ENCODE data around the gene VAV2. TPM values are rescaled to one million over a fixed set of nuclear protein-coding genes. Genes with fewer than 3 reads are reported as not detected.

The VAV2 gene
- total RNA-seq, 1 donor from 2014 or later = 47.0 TPM

- H3K4me3 Mint-ChIP-seq = peak overlapping the region; percentile 80
- peak; percentile 52 for DNase-seq (ENCODE audit: low read depth, low spot score)
- H3K4me1 Mint-ChIP-seq = peaks cover 63% of the 10 kb centered on the region
- no peak overlapping the region for H3K27ac Mint-ChIP-seq (ENCODE audit: unreplicated experiment)
- H3K27me3 Mint-ChIP-seq (ENCODE audit: low read depth) = no peaks in the 10 kb centered on the region
- H3K9me3 Mint-ChIP-seq = no peaks in the 10 kb centered on the region
- H3K36me3 Mint-ChIP-seq (ENCODE audit: low read depth) = no peaks in the 10 kb centered on the region
- TF ChIP-seq CTCF (conservative IDR thresholded peaks at IDR 0.05) = peak; percentile 24
Measured at GRCh38 chr9:133955821-133956411, 36.2 kb downstream of the VAV2 start.

- Mint-ChIP-seq H3K4me3 (peak overlapping the region; percentile 57), H3K4me1 (peaks cover 60% of the 10 kb centered on the region), H3K9me3 (no peaks in the 10 kb centered on the region), H3K36me3 (ENCODE audit: low read depth) (no peaks in the 10 kb centered on the region), H3K27ac (ENCODE audit: unreplicated experiment) (no peak overlapping the region), H3K27me3 (ENCODE audit: low read depth) (no peaks in the 10 kb centered on the region)
- no peak for DNase-seq (ENCODE audit: low read depth, low spot score)
- TF ChIP-seq CTCF (conservative IDR thresholded peaks at IDR 0.05) = no peak
Measured at GRCh38 chr9:133954862-133955529, 37.1 kb downstream of the VAV2 start.

DNA sequence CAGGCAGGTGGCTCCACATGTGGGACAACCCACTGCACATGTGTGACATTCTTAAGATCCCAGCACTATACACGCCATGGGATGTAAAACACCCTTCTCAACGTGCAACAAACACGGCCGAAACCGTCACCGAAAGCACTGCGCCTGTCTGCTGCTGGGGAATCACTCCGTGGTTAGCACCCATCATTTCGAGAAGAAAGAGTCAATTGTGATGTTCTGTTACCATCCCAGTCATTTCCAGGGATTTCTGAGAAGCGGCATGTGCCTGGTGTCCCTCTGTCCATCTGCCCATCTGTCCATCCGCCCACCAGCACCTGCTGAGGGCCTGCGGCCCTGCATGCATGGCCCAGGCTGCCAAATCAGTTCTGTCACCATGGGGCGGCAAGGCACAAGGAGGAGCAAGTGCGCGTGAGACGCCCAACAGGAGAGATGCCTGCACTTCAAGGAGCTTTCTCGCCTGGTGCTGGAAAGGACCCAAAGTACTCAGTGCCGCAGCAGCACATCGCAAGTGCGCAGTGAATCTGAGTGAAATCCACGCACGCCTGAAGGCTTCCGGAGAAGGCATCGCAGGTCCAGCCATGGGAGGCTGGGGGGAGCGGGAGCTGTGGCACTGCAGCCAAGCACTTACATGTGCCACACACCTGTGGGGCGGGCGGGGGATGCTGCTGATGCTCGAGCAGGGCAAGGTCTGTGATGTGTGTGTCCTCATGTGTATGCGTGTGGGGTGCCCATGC is 38.0 kb downstream of the VAV2 start:
- H3K4me3 Mint-ChIP-seq = peak overlapping the region; percentile 57
- DNase-seq (ENCODE audit: low read depth, low spot score) = no peak
- peaks cover 52% of the 10 kb centered on the region for H3K4me1 Mint-ChIP-seq
- peak overlapping the region; percentile 32 for H3K27ac Mint-ChIP-seq (ENCODE audit: unreplicated experiment)
- no peaks in the 10 kb centered on the region for H3K36me3 Mint-ChIP-seq (ENCODE audit: low read depth)
- no peaks in the 10 kb centered on the region for H3K9me3 Mint-ChIP-seq
- TF ChIP-seq CTCF (conservative IDR thresholded peaks at IDR 0.05) = no peak
- H3K27me3 Mint-ChIP-seq (ENCODE audit: low read depth) = no peaks in the 10 kb centered on the region

DNA sequence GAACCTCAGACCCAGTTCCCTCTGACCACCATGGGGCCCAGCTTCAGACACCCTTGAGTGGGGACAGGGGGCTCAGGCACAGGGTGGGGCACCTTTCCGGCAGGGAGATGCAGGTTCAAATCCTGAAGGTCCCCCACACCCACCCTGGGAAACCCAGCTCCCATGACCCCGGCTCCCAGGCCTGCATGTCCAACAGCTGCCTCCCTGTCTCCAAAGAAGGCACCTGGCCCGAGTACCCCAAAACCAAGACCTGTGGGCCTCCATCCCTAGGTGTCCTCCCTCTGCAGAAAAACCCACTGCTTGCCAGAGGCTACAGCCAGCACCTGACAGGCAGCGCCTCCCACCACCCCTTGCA is 38.5 kb downstream of the VAV2 start:
- peaks cover 50% of the 10 kb centered on the region for H3K4me1 Mint-ChIP-seq

More for the DNA sequence above, 38.5 kb downstream of the VAV2 start:
- no peak for DNase-seq (ENCODE audit: low read depth, low spot score)
- no peak for TF ChIP-seq CTCF (conservative IDR thresholded peaks at IDR 0.05)
- Mint-ChIP-seq H3K27me3 (ENCODE audit: low read depth) (no peaks in the 10 kb centered on the region), H3K4me3 (peak overlapping the region; percentile 57), H3K36me3 (ENCODE audit: low read depth) (no peaks in the 10 kb centered on the region), H3K9me3 (no peaks in the 10 kb centered on the region), H3K27ac (ENCODE audit: unreplicated experiment) (no peak overlapping the region)
